HL-60 (cell line): ENCODE measurements around the gene RIC8A.

Experiments
- DNase-seq, 2 experiments: peaks; one replicate each; pipeline ENCODE4 v3.0.0-alpha.2; 2010 to 2020; ENCODE audit warnings: low read depth in 1 of 2, low spot score in 1 of 2
- H3K27ac ChIP-seq: fragments of 250-450 bp; sonication (Bioruptor Pico); replicated peaks from 2 replicates; pipeline ENCODE4 v1.5.1; 2020; ENCODE audit warnings: mild to moderate bottlenecking, moderate library complexity
- H3K27me3 ChIP-seq: fragments of 250-450 bp; sonication (Bioruptor Pico); 2 replicates; pipeline ENCODE4 v1.5.1; 2021; ENCODE audit warnings: mild to moderate bottlenecking, moderate library complexity; ENCODE audit not compliant: insufficient read depth, poor library complexity, severe bottlenecking
- H3K4me3 ChIP-seq: replicated peaks from 2 replicates; pipeline ENCODE4 v1.5.1; 2011; ENCODE audit warnings: mild to moderate bottlenecking, control low read depth, low read length; ENCODE audit not compliant: insufficient read depth
- CTCF ChIP-seq: IDR thresholded peaks from one replicate; pipeline ENCODE4 v1.5.1; 2011; ENCODE audit warnings: low read length, control low read depth, inconsistent platforms; ENCODE audit not compliant: insufficient read depth
- GABPA ChIP-seq: IDR thresholded peaks from 2 replicates; pipeline ENCODE4 v1.6.1; 2012; ENCODE audit warnings: low read depth
- POLR2AphosphoS5 ChIP-seq: IDR thresholded peaks from 2 replicates; pipeline ENCODE4 v1.6.1; 2012; ENCODE audit warnings: low read depth
- REST ChIP-seq: IDR thresholded peaks from 2 replicates; pipeline ENCODE4 v1.6.1; 2012; ENCODE audit warnings: low read depth; ENCODE audit not compliant: insufficient replicate concordance
- SPI1 ChIP-seq: IDR thresholded peaks from 2 replicates; pipeline ENCODE4 v1.6.1; 2012; ENCODE audit warnings: low read depth, mild to moderate bottlenecking, borderline replicate concordance

Gene RIC8A

GRCh38 chr11:223026-223789 lies 15.7 kb downstream of the RIC8A start:
- Histone ChIP-seq H3K27me3 (no peaks in the 10 kb centered on the region), H3K27ac (no peak overlapping the region), H3K4me3 (no peak overlapping the region)
- no peak for DNase-seq
- TF ChIP-seq POLR2AphosphoS5: no peak
- no peak for TF ChIP-seq REST
- no peak for TF ChIP-seq CTCF
- no peak for TF ChIP-seq GABPA
- TF ChIP-seq SPI1: no peak

GRCh38 chr11:223884-224283 lies 16.4 kb downstream of the RIC8A start:
- TF ChIP-seq CTCF (no peak), GABPA (no peak), POLR2AphosphoS5 (no peak), SPI1 (no peak), REST (no peak)
- Histone ChIP-seq H3K4me3 (no peak overlapping the region), H3K27ac (no peak overlapping the region), H3K27me3 (no peaks in the 10 kb centered on the region)
- no peak for DNase-seq

- DNase-seq: no peak
- Histone ChIP-seq H3K27me3 (no peaks in the 10 kb centered on the region), H3K27ac (no peak overlapping the region), H3K4me3 (no peak overlapping the region)
- TF ChIP-seq POLR2AphosphoS5 (no peak), CTCF (no peak), SPI1 (no peak), GABPA (no peak), REST (no peak)
Measured at GRCh38 chr11:224424-224823, 16.9 kb downstream of the RIC8A start.
